Activated naive CD4-positive, alpha-beta T cell treated with anti-CD3 and anti-CD28 coated beads, Interleukin-2, amount 10 ng/mL, durations not matched to agents 5 hours and 36 hours (primary cell): ENCODE measurements around the gene FXR2. TPM values are rescaled to one million over a fixed set of nuclear protein-coding genes. Genes with fewer than 3 reads are reported as not detected.

Source experiments
- total RNA-seq, 2 experiments: library from RNA; stranded (reverse); gene quantifications; one replicate each; pipeline ENCODE4 v1.2.3, GENCODE V29; 2021

Gene FXR2
- 10 to 100 TPM; 29.3 to 32.6 TPM for total RNA-seq

DNA sequence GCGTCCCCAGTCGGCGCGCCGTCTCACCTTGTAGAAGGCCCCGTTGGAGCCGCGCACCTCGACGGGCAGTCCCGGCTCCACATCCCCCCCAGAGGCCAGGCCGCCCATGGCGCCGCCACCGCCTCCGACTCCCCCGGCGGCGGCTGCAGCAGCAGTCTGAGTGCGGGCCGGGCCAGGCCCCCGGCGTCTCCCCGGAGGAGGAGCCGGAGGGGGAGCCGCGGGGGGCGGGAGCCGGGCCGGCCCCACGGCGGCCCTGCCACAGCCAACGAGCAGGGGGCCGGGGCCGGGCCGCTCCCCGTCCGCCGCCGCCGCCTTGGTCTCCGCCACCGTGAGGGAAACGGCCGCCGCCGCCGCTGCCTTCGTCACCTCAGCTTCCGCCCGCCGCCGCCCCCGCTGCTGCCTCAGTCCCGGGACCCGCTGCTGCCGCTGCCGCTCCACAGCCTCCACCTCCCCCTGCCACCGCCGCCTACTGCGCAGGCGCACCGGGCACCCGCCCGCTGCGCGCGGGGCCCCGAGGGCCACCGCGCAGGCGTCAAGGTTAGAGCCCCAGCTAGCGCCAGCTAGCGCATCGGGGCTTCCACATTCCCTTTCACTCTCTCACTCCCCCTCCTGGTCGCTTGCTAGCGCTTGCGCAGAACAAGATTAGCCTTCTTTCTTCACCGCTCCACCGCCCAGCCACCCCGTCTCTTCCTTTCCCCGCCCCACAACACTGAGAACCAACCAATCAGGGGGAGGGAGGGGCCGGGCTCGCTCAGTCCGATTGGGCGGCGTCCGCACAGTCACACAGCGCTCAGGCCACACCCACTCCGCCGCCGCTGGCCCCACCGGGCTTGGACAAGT, at the start of gene FXR2:
Gene FXR2, minus strand, starts transcription at position 473 of the 840 bp plus-strand sequence. Its CDS starts 365 bp downstream, at position 108.

DNA sequence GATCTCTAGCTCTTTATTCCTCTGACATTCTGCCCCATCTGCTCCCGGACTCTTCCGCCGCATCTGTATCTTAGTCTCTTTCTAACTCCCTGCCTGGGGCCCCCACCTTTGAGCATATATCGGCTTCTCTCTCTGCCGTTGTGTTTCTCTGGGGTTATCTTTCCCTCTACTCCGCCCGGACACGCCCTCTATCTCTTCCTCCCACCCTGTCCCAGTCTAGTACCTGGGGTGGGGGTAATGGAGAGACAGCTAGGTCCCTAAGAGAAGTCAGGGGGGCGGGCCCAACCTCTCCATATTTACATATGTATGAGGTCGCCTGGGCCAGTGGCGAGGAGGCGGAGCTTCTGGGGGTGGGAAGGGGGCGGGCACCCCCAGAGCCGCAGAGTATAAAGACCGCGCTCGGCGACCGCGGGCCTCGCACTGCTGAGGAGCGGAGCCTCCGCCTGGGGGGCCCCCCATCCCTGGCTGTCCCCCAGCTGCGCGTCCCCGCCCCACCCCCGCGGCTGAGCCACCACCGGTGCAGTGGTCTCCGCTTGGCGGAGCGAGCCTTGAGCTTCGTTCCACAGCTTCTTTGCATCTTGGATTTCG, 35.9 kb upstream of the FXR2 start, which contains the start of gene ATP1B2:
Gene ATP1B2, plus strand, starts transcription at position 418 of the 588 bp plus-strand sequence. CDS start 593 bp downstream, outside the sequence.

DNA sequence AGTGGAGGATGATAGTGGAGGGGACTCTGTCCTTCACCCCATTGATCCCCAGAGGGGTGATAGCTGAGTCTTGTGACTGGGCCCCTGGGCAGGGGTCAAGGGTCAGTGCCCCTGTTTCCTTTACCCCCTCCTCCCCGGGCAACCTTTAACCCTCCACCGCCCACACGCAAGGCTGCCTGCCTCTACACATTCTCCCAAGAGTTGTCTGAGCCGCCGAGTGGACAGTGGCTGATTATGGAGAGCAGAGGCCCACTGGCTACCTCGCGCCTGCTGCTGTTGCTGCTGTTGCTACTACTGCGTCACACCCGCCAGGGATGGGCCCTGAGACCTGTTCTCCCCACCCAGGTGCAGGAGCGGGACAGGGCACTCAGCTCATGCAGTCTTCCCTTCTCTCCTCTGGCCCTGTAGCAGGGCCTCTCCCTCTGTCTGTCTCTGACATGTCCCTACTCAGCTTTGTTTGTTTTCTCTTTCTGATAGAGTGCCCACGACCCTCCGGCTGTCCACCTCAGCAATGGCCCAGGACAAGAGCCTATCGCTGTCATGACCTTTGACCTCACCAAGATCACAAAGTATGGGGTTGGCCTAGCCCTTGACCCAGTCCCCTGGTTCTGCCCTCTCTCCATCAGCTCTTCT, 15.4 kb upstream of the FXR2 start, which contains the start of gene SHBG:
Gene SHBG, plus strand, starts transcription at position 197 of the 633 bp plus-strand sequence. Its CDS starts 38 bp downstream, at position 235.

DNA sequence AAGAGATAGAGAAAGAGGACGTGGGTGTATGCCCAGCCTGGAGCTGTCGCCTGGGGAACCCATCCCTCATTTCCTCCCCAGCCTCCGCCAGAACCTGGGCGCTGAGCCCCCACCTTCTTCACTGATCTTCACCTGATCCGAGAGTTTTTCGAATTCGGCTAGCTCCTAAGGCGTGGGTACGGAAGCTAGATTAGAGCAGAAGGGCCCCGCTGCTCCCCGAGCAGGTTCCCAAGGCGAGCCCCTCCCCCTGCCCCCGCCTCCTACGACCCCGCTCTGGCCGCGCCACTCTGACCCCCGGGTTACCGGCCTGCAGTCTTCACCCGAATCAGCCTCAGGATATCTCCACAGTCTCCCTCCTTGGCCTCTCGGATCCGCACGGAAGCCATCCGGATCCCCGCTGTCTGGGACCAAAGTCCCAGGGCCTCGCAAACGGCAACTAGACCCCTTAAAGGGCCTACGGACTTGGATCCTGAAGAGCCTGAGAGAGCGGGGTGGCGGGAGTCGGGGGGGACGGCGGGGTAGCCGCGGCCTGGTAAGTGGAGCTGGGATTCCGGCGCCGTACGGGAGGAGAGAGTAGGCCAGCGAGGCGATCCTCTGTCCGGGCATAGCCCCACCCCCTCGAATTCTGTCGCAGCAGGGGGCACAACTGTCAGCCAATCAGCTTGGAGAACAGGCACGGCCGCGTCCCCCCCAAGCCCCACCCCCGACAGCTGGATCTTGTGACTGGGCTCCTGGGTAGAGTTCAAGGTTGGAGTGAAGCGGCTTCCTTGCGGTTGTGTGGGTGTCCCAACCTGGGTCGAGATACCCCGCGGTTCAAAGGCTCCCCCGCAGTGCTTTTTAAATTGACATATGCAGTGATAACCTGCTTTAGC, 12.8 kb upstream of the FXR2 start, which contains the start of gene SAT2:
Gene SAT2, minus strand, starts transcription at position 572 of the 872 bp plus-strand sequence. Its CDS starts 186 bp downstream, at position 386.

DNA sequence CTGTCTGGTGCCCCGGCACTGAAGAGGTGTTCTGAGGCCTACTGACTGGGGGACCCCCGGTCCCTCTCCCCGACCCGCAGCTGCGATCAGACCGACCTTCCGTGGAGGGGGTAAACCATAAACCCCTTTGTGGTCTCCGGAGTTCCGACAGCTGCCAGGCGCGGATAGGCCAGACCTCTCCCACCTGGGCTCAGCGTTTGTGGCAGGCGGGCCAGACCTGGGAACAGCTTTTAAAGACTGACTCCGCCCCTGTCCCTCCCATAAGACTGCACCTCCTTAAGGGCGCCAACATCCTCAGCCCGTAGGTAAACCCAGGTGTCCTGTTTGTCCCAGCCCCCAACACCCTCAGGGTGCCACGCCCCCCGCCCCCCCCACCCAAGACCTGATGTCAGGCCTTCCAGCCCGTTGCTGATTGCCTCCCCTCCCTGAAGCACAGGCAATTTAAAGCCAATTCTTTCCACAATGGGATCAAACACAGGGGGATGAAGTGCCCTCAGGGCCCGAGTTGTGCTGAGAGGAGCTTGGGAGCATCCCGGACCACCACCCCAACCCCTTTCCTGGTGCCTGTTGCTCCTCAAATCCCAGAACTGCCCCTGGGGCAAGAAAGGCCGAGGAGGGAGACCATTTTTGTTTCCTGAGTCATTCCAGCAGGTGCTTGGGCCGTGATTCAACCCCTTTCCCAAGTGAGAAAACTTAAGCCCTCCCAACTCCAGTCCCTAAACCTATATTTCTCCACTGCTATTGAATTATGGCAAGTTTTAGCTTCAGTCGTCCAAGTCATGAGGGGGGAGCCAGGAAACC, 24.6 kb downstream of the FXR2 start, which contains the start of gene SOX15:
Gene SOX15, minus strand, starts transcription at position 204 of the 801 bp plus-strand sequence. CDS start 418 bp downstream, outside the sequence.

DNA sequence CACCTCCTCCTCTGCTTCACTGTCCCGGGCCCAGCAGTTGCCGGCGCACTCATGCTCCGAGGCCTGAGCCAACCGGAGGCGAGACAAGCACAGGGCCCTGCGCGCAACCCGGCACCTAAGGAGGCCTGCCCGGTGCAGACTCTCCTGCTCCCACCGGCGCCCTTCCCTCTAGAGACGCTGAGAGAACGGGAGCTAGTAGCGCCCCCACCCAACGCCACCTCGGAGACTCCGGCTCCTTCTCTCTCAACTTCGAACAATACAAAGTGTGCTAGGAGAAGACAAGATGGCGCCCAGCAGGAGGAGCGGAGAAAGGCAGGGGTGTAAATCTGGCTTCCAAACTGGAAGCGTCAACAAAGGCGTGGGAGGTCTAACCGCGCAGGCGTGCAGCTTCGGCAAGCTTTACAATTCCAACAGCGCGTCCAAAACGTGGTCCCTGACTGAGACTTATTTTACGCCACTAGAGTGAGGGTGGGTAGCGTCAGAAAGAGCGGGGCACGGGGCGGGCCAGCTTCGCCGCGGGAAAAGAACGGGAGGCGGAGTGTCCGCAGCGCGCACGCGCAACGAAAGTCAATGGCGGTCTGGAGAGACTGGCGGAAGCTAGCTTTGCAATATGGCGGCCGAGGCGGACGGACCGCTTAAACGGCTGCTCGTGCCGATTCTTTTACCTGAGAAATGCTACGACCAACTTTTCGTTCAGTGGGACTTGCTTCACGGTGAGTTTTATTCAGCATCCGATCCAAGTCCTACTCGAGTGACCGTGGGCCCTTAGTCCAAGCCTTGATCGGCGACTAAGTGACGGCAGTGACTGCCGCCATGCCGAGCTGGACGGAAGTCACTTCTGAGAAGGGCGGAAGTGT, 31.2 kb downstream of the FXR2 start, which contains the start of gene MPDU1:
Gene MPDU1, plus strand, starts transcription at position 600 of the 857 bp plus-strand sequence. Its CDS starts 11 bp downstream, at position 611.

DNA sequence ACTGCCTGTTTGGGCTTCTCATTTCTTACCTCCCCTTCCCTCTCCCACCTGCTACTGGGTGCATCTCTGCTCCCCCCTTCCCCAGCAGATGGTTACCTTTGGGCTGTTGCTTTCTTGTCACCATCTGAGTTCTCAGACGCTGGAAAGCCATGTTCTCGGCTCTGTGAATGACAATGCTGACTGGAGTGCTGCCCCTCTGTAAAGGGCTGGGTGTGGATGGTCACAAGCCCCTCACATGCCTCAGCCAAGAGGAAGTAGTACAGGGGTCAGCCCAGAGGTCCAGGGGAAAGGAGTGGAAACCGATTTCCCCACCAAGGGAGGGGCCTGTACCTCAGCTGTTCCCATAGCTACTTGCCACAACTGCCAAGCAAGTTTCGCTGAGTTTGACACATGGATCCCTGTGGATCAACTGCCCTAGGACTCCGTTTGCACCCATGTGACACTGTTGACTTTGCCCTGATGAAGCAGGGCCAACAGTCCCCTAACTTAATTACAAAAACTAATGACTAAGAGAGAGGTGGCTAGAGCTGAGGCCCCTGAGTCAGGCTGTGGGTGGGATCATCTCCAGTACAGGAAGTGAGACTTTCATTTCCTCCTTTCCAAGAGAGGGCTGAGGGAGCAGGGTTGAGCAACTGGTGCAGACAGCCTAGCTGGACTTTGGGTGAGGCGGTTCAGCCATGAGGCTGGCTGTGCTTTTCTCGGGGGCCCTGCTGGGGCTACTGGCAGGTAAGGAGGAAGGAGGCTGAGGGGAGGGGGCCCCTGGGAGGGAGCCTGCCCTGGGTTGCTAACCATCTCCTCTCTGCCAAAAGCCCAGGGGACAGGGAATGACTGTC, 35.5 kb downstream of the FXR2 start, which contains the start of gene CD68:
Gene CD68, plus strand, starts transcription at position 638 of the 833 bp plus-strand sequence. Its CDS starts 40 bp downstream, at position 678.

DNA sequence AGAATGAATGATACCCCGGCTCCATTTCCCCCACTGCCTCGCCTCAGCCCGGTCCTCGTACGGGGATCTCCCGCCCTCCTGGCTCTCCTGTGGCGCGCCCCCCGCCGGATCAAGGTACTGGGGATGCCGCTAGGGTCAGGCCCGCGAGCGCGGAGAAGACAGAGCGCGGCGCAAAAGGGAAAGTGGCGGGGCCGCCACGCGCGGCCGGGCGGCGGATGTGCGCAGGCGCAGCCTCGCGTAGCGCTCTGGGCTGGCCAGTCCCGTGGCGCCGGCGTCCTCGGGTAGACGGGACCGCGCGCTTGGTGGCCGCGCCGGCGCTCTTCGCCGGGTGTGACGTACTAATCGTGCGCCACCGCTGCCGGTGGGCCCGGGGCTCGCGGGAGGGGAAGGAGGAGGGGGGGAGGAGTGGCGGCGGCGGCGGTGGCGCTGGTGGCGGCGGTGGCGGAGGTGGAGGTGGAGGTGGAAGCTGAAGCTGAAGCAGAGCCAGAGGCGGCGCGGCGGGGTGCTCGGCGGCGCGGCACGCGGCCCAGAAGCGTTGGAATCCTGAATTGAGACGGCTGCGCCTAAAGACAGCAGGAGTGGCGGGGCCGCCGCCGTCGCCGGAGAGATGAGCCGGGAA, 53.0 kb downstream of the FXR2 start, which contains the start of gene SENP3:
Gene SENP3, plus strand, starts transcription at position 331 of the 619 bp plus-strand sequence. CDS start 1,158 bp downstream, outside the sequence.

DNA sequence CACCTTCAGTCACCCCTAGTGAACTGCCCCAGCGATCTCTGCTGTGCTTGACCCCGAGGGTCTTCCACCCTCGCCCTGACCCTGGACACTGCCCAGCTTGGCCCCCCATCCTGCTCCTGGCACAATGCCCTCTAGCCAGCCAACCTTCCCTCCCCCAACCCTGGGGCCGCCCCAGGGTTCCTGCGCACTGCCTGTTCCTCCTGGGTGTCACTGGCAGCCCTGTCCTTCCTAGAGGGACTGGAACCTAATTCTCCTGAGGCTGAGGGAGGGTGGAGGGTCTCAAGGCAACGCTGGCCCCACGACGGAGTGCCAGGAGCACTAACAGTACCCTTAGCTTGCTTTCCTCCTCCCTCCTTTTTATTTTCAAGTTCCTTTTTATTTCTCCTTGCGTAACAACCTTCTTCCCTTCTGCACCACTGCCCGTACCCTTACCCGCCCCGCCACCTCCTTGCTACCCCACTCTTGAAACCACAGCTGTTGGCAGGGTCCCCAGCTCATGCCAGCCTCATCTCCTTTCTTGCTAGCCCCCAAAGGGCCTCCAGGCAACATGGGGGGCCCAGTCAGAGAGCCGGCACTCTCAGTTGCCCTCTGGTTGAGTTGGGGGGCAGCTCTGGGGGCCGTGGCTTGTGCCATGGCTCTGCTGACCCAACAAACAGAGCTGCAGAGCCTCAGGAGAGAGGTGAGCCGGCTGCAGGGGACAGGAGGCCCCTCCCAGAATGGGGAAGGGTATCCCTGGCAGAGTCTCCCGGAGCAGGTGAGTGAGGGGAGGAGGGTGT, 56.0 kb downstream of the FXR2 start, which contains the start of gene TNFSF13:
Gene TNFSF13, plus strand, starts transcription at position 207 of the 776 bp plus-strand sequence. Its CDS starts 290 bp downstream, at position 497.

DNA sequence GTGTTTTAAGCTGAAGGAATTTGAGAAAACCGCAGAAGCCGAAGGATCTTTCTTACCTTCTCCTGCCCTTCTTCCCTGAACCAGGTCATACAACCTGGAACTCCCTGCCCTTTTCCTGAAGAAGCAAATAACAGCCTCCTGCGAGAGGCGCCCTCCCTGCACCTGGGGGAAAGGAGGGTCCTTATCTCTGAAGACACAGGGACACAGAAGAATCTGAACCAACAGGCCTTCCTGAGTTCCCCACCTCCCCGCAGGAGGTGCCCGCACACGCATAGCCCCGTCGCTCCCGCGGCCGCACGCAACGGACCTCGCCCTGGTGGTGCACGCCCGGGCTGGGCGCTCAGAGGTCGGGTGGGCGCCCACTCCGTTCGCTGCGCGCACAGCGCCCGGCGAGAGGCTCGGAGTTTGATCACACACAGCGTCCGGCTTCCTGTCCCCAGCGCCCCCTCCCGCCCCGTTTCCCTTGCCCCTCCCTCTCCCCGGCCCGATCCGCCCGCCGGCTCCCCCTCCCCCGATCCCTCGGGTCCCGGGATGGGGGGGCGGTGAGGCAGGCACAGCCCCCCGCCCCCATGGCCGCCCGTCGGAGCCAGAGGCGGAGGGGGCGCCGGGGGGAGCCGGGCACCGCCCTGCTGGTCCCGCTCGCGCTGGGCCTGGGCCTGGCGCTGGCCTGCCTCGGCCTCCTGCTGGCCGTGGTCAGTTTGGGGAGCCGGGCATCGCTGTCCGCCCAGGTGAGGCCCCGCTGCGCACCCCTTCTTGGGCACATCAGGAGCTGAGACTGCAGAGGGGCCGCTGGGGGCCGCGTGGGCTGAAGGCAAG, 65.9 kb downstream of the FXR2 start, which contains the start of gene TNFSF12:
Gene TNFSF12, plus strand, starts transcription at position 474 of the 816 bp plus-strand sequence. Its CDS starts 96 bp downstream, at position 570.

Other genes with a start within 250 kb of the FXR2 start
- 1 to 10 TPM; 1.6 to 1.9 TPM for gene TNK1, start 233.8 kb downstream of the FXR2 start, total RNA-seq
- gene PLSCR3, start 220.4 kb downstream of the FXR2 start, total RNA-seq, result 100 to 1,000 TPM; 159 to 160 TPM
- gene TMEM256, start 210.8 kb downstream of the FXR2 start, total RNA-seq, result 10 to 100 TPM; 66.2 to 67.9 TPM
- gene NLGN2, start 207.1 kb downstream of the FXR2 start, total RNA-seq, result 1 to 10 TPM; 4.9 to 5.1 TPM
- gene SPEM1, start 194.6 kb downstream of the FXR2 start, total RNA-seq, result not detected
- gene SPEM2, start 189.3 kb downstream of the FXR2 start, total RNA-seq, result not detected
- not detected for gene SPEM3, start 186.0 kb downstream of the FXR2 start, total RNA-seq
- gene TMEM102, start 179.5 kb downstream of the FXR2 start, total RNA-seq, result 10 to 100 TPM; 16.3 to 17.0 TPM
- 10 to 100 TPM; 21.3 to 21.6 TPM for gene FGF11, start 175.4 kb downstream of the FXR2 start, total RNA-seq
- 10 to 100 TPM; 15.3 to 19.0 TPM for gene CHRNB1, start 169.8 kb downstream of the FXR2 start, total RNA-seq
- gene ZBTB4, start 135.3 kb downstream of the FXR2 start, total RNA-seq, result 10 to 100 TPM; 29.0 to 29.5 TPM
- not detected for gene SLC35G6, start 133.5 kb downstream of the FXR2 start, total RNA-seq
- gene POLR2A, start 130.5 kb downstream of the FXR2 start, total RNA-seq, result 100 to 1,000 TPM; 174 to 175 TPM
- 100 to 1,000 TPM; 100 to 103 TPM for gene TNFSF12, start 65.8 kb downstream of the FXR2 start, total RNA-seq
- gene TNFSF13, start 56.1 kb downstream of the FXR2 start, total RNA-seq, result 1 to 10 TPM; 7.2 to 7.4 TPM
- 10 to 100 TPM; 37.6 to 42.1 TPM for gene SENP3, start 53.0 kb downstream of the FXR2 start, total RNA-seq
- 10 to 100 TPM in 1 of 2 experiments, 1 to 10 TPM in 1; 9.8 to 10.3 TPM for gene CD68, start 35.3 kb downstream of the FXR2 start, total RNA-seq
- 10 to 100 TPM; 52.8 to 56.0 TPM for gene MPDU1, start 31.0 kb downstream of the FXR2 start, total RNA-seq
- gene SOX15, start 24.8 kb downstream of the FXR2 start, total RNA-seq, result under 1 TPM; 0.17 to 0.38 TPM
- 10 to 100 TPM; 32.7 to 38.7 TPM for gene SAT2, start 12.9 kb upstream of the FXR2 start, total RNA-seq
- gene SHBG, start 15.2 kb upstream of the FXR2 start, total RNA-seq, result not detected
- gene ATP1B2, start 36.0 kb upstream of the FXR2 start, total RNA-seq, result under 1 TPM; 0.17 to 0.18 TPM
- gene TP53, start 72.6 kb upstream of the FXR2 start, total RNA-seq, result 100 to 1,000 TPM; 147 to 148 TPM
- 10 to 100 TPM; 12.5 to 13.4 TPM for gene WRAP53, start 73.6 kb upstream of the FXR2 start, total RNA-seq
- not detected for gene EFNB3, start 90.3 kb upstream of the FXR2 start, total RNA-seq
- gene DNAH2, start 102.8 kb upstream of the FXR2 start, total RNA-seq, result not detected
- 10 to 100 TPM; 20.5 to 21.6 TPM for gene KDM6B, start 219.3 kb upstream of the FXR2 start, total RNA-seq
- gene TMEM88, start 240.2 kb upstream of the FXR2 start, total RNA-seq, result 1 to 10 TPM in 1 of 2 experiments, under 1 TPM in 1; 0.82 to 1.4 TPM
- gene NAA38, start 242.7 kb upstream of the FXR2 start, total RNA-seq, result 10 to 100 TPM; 54.3 to 54.5 TPM
- 1 to 10 TPM; 6.7 to 7.4 TPM for gene CYB5D1, start 243.1 kb upstream of the FXR2 start, total RNA-seq